GM19240 (cell line): Measurements from ENCODE around the gene RNF130.
A peak's percentile ranks its signal among the peaks of the same experiment; 100 is the strongest.
"Not testable (repeated sequence)": the region's sequence is repeated elsewhere in the genome, so short reads cannot be mapped to it uniquely, and the experiment has no call there.

Experiments
- DNase-seq: peaks from one replicate; pipeline ENCODE4 v3.0.0; 2011; ENCODE audit warnings: low spot score; ENCODE audit not compliant: insufficient read length

Gene RNF130

GRCh38 chr5:179978792-179979191 lies 92.8 kb downstream of the RNF130 start:
- no peak for DNase-seq

- DNase-seq, result no peak
Measured at GRCh38 chr5:179975713-179976134, 95.8 kb downstream of the RNF130 start.

GRCh38 chr5:179974946-179975712 lies 96.4 kb downstream of the RNF130 start:
- peak; percentile 11 for DNase-seq

- no peak for DNase-seq
Measured at GRCh38 chr5:179974246-179974945, 97.2 kb downstream of the RNF130 start.

GRCh38 chr5:179973391-179973790 lies 98.2 kb downstream of the RNF130 start:
- DNase-seq, result no peak

GRCh38 chr5:179969110-179969509 lies 102.4 kb downstream of the RNF130 start:
- DNase-seq, result no peak

GRCh38 chr5:179967489-179967888 lies 104.1 kb downstream of the RNF130 start:
- DNase-seq, result no peak

GRCh38 chr5:179964015-179964414 lies 107.5 kb downstream of the RNF130 start:
- no peak for DNase-seq

- no peak for DNase-seq
Measured at GRCh38 chr5:179963375-179963774, 108.2 kb downstream of the RNF130 start.

- DNase-seq, result no peak
Measured at GRCh38 chr5:179960204-179960831, 111.2 kb downstream of the RNF130 start.

GRCh38 chr5:179959641-179960040 lies 111.9 kb downstream of the RNF130 start:
- DNase-seq, result no peak

- not testable (repeated sequence) for DNase-seq
Measured at GRCh38 chr5:179959118-179959517, 112.4 kb downstream of the RNF130 start.

GRCh38 chr5:179955630-179956029 lies 115.9 kb downstream of the RNF130 start:
- DNase-seq, result no peak

GRCh38 chr5:179955062-179955461 lies 116.5 kb downstream of the RNF130 start:
- DNase-seq, result no peak

GRCh38 chr5:179954434-179954833 lies 117.1 kb downstream of the RNF130 start:
- DNase-seq, result no peak

GRCh38 chr5:179953987-179954386 lies 117.6 kb downstream of the RNF130 start:
- no peak for DNase-seq

- DNase-seq, result no peak
Measured at GRCh38 chr5:179936976-179937681, 134.4 kb downstream of the RNF130 start.

GRCh38 chr5:179930788-179931473 lies 140.6 kb downstream of the RNF130 start:
- no peak for DNase-seq

GRCh38 chr5:179927824-179928223 lies 143.7 kb downstream of the RNF130 start:
- no peak for DNase-seq

- no peak for DNase-seq
Measured at GRCh38 chr5:179926657-179927056, 144.9 kb downstream of the RNF130 start.

GRCh38 chr5:179923436-179923835 lies 148.1 kb downstream of the RNF130 start:
- DNase-seq, result no peak
